ENCODE results near the gene TTYH2.

GRCh38 chr17:74163836-74164235 is 49.5 kb upstream of the TTYH2 start:
- no peak for TF ChIP-seq POLR2A (IDR thresholded peaks at IDR 0.05)
- no peak for TF ChIP-seq CTCF (IDR thresholded peaks at IDR 0.05)

All from upper lobe of left lung (tissue), 4 donors.